T47D (cell line): ENCODE results near the gene PPP3CB.

Experiments
- DNase-seq, 2 experiments: peaks; one replicate each; pipeline versions ENCODE4 v3.0.0 to v3.0.0-alpha.2; 2011 to 2012; ENCODE audit warnings: low read depth in 1 of 2, low spot score in 1 of 2
- JUND ChIP-seq: IDR thresholded peaks from 2 replicates; pipeline ENCODE4 v1.6.1; 2012; ENCODE audit warnings: low read depth
- in situ Hi-C: cut with HindIII; loops from 2 replicates; pipeline ENCODE4 v1.10.0; 2016; ENCODE audit warnings: low sequenced_read_pairs, low pct_unique_long_range_greater_than_20kb

PPP3CB gene

GRCh38 chr10:73495884-73496674, at the start of gene PPP3CB:
Gene PPP3CB, minus strand, starts transcription at chr10:73496024. Its CDS starts 135 bp downstream, at chr10:73495889.
- no peak for TF ChIP-seq JUND
- DNase-seq, result peak; percentile 77 to 98
- in situ Hi-C loops, result no loop called here

GRCh38 chr10:73545357-73545756, 49.5 kb upstream of the PPP3CB start:
- no peak for TF ChIP-seq JUND
- in situ Hi-C loops, result no loop called here
- DNase-seq, result no peak

GRCh38 chr10:73537709-73538108, 41.9 kb upstream of the PPP3CB start:
- no peak for TF ChIP-seq JUND
- in situ Hi-C loops, result no loop called here

GRCh38 chr10:73537288-73537687, 41.5 kb upstream of the PPP3CB start:
- in situ Hi-C loops, result no loop called here
- no peak for DNase-seq
- no peak for TF ChIP-seq JUND

More at GRCh38 chr10:73537709-73538108, 41.9 kb upstream of the PPP3CB start:
- no peak for DNase-seq

GRCh38 chr10:73534857-73535256, 39.0 kb upstream of the PPP3CB start:
- in situ Hi-C loops, result no loop called here
- DNase-seq, result no peak
- TF ChIP-seq JUND, result no peak

- no peak for TF ChIP-seq JUND
- in situ Hi-C loops, result no loop called here
- DNase-seq, result peak; percentile 37 to 88
Observed at GRCh38 chr10:73529089-73529832, 33.4 kb upstream of the PPP3CB start.

- no peak for DNase-seq
- in situ Hi-C loops, result no loop called here
- no peak for TF ChIP-seq JUND
Observed at GRCh38 chr10:73522263-73522662, 26.4 kb upstream of the PPP3CB start.

GRCh38 chr10:73519336-73519735, 23.5 kb upstream of the PPP3CB start:
- in situ Hi-C loops, result no loop called here
- no peak for DNase-seq
- no peak for TF ChIP-seq JUND

- in situ Hi-C loops, result no loop called here
- no peak for DNase-seq
- TF ChIP-seq JUND, result no peak
Observed at GRCh38 chr10:73517166-73517888, 21.5 kb upstream of the PPP3CB start.

- in situ Hi-C loops, result no loop called here
- TF ChIP-seq JUND, result no peak
- DNase-seq, result no peak
Observed at GRCh38 chr10:73512207-73512743, 16.5 kb upstream of the PPP3CB start.

GRCh38 chr10:73509695-73510094, 13.9 kb upstream of the PPP3CB start:
- no peak for DNase-seq
- in situ Hi-C loops, result no loop called here
- TF ChIP-seq JUND, result no peak

- no peak for DNase-seq
- no peak for TF ChIP-seq JUND
- in situ Hi-C loops, result no loop called here
Observed at GRCh38 chr10:73506491-73506890, 10.7 kb upstream of the PPP3CB start.

GRCh38 chr10:73506074-73506473, 10.2 kb upstream of the PPP3CB start:
- in situ Hi-C loops, result no loop called here
- TF ChIP-seq JUND, result no peak
- DNase-seq, result no peak
